Liver (tissue), 9 donors: Measurements from ENCODE around the gene DNMT3A. TPM values are rescaled to one million over a fixed set of nuclear protein-coding genes. Genes with fewer than 3 reads are reported as not detected.

Experiments used
- DNase-seq: peaks from one replicate; pipeline ENCODE4 v3.0.0-alpha.2; 2017; ENCODE audit warnings: low spot score
- H3K27ac ChIP-seq, 2 donors: one replicate each; pipeline ENCODE4 v1.7.0; 2013; ENCODE audit warnings: inconsistent platforms in 2 of 2, low read length in 2 of 2, control low read depth in 1 of 2, low read depth in 1 of 2, mild to moderate bottlenecking in 1 of 2
- H3K27me3 ChIP-seq, 4 donors: one replicate each; pipeline versions ENCODE4 v1.6.1 to v1.7.0; 2013; ENCODE audit warnings: low read length in 3 of 4, inconsistent platforms in 1 of 4, mild to moderate bottlenecking in 1 of 4, moderate library complexity in 1 of 4; ENCODE audit not compliant: control insufficient read depth in 4 of 4, insufficient read depth in 4 of 4
- H3K36me3 ChIP-seq, 4 donors: one replicate each; pipeline versions ENCODE4 v1.6.1 to v1.7.0; 2013; ENCODE audit warnings: low read length in 3 of 4, mild to moderate bottlenecking in 3 of 4, low read depth in 1 of 4, moderate library complexity in 1 of 4; ENCODE audit not compliant: control insufficient read depth in 4 of 4, insufficient read depth in 3 of 4
- H3K4me1 ChIP-seq, 4 donors: one replicate each; pipeline versions ENCODE4 v1.6.1 to v1.7.0; 2013; ENCODE audit warnings: low read length in 3 of 4, mild to moderate bottlenecking in 3 of 4, moderate library complexity in 1 of 4; ENCODE audit not compliant: control insufficient read depth in 4 of 4, insufficient read depth in 4 of 4
- H3K4me3 ChIP-seq, 3 donors: one replicate each; pipeline versions ENCODE4 v1.6.1 to v1.7.0; 2013; ENCODE audit warnings: low read length in 3 of 3, control low read depth in 1 of 3, low read depth in 1 of 3, mild to moderate bottlenecking in 1 of 3
- H3K9ac ChIP-seq, 2 donors: one replicate each; pipeline ENCODE4 v1.7.0; 2013; ENCODE audit warnings: low read length in 2 of 2, mild to moderate bottlenecking in 2 of 2, moderate library complexity in 2 of 2, control low read depth in 1 of 2, low read depth in 1 of 2
- H3K9me3 ChIP-seq, 4 donors: one replicate each; pipeline versions ENCODE4 v1.6.1 to v1.7.0; 2013; ENCODE audit warnings: low read length in 3 of 4; ENCODE audit not compliant: control insufficient read depth in 4 of 4
- ATF3 ChIP-seq: IDR thresholded peaks from 2 replicates; pipeline ENCODE4 v1.6.1; 2016; ENCODE audit warnings: antibody characterized with exemption
- EGR1 ChIP-seq, 2 donors: IDR thresholded peaks; 2 replicates each; pipeline ENCODE4 v1.6.1; 2016 to 2018; ENCODE audit warnings: antibody characterized with exemption in 2 of 2, low read depth in 2 of 2
- FOXA1 ChIP-seq: IDR thresholded peaks from 2 replicates; pipeline ENCODE4 v1.6.1; 2016; ENCODE audit warnings: antibody characterized with exemption
- FOXA2 ChIP-seq: IDR thresholded peaks from 2 replicates; pipeline ENCODE4 v1.6.1; 2016; ENCODE audit warnings: antibody characterized with exemption
- JUND ChIP-seq, 2 donors: IDR thresholded peaks; 2 replicates each; pipeline ENCODE4 v1.6.1; 2016; ENCODE audit warnings: antibody characterized with exemption in 2 of 2
- NR2F2 ChIP-seq: IDR thresholded peaks from 2 replicates; pipeline ENCODE4 v1.6.1; 2016; ENCODE audit warnings: antibody characterized with exemption
- RAD21 ChIP-seq, 2 donors: IDR thresholded peaks; 2 replicates each; pipeline ENCODE4 v1.6.1; 2016; ENCODE audit warnings: antibody characterized with exemption in 2 of 2, mild to moderate bottlenecking in 2 of 2
- REST ChIP-seq: IDR thresholded peaks from 2 replicates; pipeline ENCODE4 v1.6.1; 2016; ENCODE audit warnings: antibody characterized with exemption, mild to moderate bottlenecking
- RXRA ChIP-seq, 2 donors: IDR thresholded peaks; 2 replicates each; pipeline ENCODE4 v1.6.1; 2017 to 2018; ENCODE audit warnings: antibody characterized with exemption in 2 of 2, mild to moderate bottlenecking in 1 of 2
- SP1 ChIP-seq: IDR thresholded peaks from 2 replicates; pipeline ENCODE4 v1.6.1; 2018; ENCODE audit warnings: antibody characterized with exemption, mild to moderate bottlenecking
- YY1 ChIP-seq: IDR thresholded peaks from 2 replicates; pipeline ENCODE4 v1.6.1; 2016; ENCODE audit warnings: antibody characterized with exemption, mild to moderate bottlenecking
- WGBS: extraction: QIAGEN DNeasy Blood & Tissue Kit; methylation state at CpG from one replicate; pipeline ENCODE4 v1.1.7; 2013; 5-methylcytosine and 5-hydroxymethylcytosine counted together
- polyA plus RNA-seq, 2 donors: library from polyadenylated mRNA; stranded (reverse) in 1 of 2; unstranded in 1 of 2; fragments of 200-250 nt in 1 of 2; fragments of >200 nt in 1 of 2; fragmentation: Nextera tagmentation in 1 of 2; extraction: Ambion mirVana in 1 of 2; gene quantifications; one replicate each; pipeline versions ENCODE4 v1.2.1 to v1.2.3, GENCODE V29; 2013 to 2015
- total RNA-seq, 2 donors: library from RNA; depleted of rRNA; stranded (reverse); fragments of >200 nt; gene quantifications; one replicate each; pipeline ENCODE4 v1.2.3, GENCODE V29; 2014
- TF ChIP-seq, protein P1 (sequence below): fragments of 150-350 bp; IDR thresholded peaks from 2 replicates; pipeline ENCODE4 v1.5.1; 2017; ENCODE audit warnings: improper control_type of control experiment, low read depth, low read length; ENCODE audit not compliant: missing input control
- TF ChIP-seq, protein P2 (sequence below): IDR thresholded peaks from 2 replicates; pipeline ENCODE4 v1.6.1; 2016; ENCODE audit warnings: antibody characterized with exemption
- donor health status: healthy.
- donor health status: healthy.
- donor health status: healthy.
- donor health status: healthy.
- donor health status: healthy.

DNMT3A gene
- total and polyA plus RNA-seq, 4 donors, result 3.5 to 24.2 (median 8.1) TPM

DNA sequence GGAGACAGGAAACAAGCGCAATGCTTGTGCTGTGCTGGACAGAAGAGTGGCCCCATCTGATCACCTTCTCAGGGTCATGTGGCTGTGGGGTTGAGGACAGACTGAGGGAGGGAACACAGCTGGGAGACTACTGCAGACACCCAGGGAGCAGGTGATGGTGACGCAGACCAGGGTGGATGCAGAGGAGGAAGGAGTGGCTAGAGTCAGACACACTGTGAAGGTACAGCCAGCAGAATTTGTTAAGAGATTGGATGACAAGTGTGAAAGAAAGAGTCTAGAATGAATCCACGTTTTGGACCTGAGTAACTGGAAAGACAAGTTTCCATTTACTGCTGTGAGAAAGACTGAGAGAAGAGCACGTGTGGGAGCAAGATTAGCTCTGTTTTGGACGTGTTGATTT, 157.5 kb downstream of the DNMT3A start:
- Histone ChIP-seq H3K9ac (no peak overlapping the region), H3K9me3 (peaks cover 0 to 7% (median 3%) of the 10 kb centered on the region in 4 donors), H3K36me3 (no peaks in the 10 kb centered on the region), H3K27me3 (peaks cover 0 to 3% (median 0%) of the 10 kb centered on the region in 4 donors), H3K4me3 (no peak overlapping the region), H3K27ac (no peak overlapping the region), H3K4me1 (no peaks in the 10 kb centered on the region)
- no peak for TF ChIP-seq NR2F2
- no peak for TF ChIP-seq FOXA1
- TF ChIP-seq YY1, result no peak
- no peak for TF ChIP-seq REST
- no peak for TF ChIP-seq ATF3
- no peak for TF ChIP-seq JUND (IDR thresholded peaks at IDR 0.05)
- no peak for TF ChIP-seq RAD21 (IDR thresholded peaks at IDR 0.05)
- TF ChIP-seq RXRA (IDR thresholded peaks at IDR 0.05), result no peak
- no peak for TF ChIP-seq EGR1 (IDR thresholded peaks at IDR 0.05; ENCODE audit: low read depth in 2 of 2)
- TF ChIP-seq, protein P1, sequence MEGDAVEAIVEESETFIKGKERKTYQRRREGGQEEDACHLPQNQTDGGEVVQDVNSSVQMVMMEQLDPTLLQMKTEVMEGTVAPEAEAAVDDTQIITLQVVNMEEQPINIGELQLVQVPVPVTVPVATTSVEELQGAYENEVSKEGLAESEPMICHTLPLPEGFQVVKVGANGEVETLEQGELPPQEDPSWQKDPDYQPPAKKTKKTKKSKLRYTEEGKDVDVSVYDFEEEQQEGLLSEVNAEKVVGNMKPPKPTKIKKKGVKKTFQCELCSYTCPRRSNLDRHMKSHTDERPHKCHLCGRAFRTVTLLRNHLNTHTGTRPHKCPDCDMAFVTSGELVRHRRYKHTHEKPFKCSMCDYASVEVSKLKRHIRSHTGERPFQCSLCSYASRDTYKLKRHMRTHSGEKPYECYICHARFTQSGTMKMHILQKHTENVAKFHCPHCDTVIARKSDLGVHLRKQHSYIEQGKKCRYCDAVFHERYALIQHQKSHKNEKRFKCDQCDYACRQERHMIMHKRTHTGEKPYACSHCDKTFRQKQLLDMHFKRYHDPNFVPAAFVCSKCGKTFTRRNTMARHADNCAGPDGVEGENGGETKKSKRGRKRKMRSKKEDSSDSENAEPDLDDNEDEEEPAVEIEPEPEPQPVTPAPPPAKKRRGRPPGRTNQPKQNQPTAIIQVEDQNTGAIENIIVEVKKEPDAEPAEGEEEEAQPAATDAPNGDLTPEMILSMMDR, result no peak
- TF ChIP-seq, protein P2, sequence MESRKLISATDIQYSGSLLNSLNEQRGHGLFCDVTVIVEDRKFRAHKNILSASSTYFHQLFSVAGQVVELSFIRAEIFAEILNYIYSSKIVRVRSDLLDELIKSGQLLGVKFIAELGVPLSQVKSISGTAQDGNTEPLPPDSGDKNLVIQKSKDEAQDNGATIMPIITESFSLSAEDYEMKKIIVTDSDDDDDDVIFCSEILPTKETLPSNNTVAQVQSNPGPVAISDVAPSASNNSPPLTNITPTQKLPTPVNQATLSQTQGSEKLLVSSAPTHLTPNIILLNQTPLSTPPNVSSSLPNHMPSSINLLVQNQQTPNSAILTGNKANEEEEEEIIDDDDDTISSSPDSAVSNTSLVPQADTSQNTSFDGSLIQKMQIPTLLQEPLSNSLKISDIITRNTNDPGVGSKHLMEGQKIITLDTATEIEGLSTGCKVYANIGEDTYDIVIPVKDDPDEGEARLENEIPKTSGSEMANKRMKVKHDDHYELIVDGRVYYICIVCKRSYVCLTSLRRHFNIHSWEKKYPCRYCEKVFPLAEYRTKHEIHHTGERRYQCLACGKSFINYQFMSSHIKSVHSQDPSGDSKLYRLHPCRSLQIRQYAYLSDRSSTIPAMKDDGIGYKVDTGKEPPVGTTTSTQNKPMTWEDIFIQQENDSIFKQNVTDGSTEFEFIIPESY, result no peak
- no peak for TF ChIP-seq SP1
- no peak for DNase-seq
- 57% methylated on average over 5 of the region's 5 CpGs for WGBS

DNA sequence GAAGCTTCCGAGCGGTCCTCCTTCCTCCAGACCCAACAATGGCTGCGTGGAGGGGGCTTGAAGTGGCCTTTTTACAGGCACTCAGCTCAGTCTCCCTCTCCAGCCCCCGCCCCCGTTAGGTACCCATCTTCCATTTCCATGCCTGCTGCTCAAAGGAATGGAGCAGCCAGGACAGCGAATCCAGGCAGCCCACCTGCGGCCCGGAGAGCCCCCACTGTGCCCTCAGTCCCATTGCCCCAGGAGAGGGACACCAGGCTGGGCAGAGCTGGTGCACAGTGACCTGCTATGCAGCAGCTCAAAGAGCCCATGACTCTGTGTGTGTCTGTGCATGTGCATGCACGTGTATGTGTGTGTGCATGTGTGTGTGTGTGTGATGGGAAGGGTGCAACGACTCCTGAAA, 162.7 kb downstream of the DNMT3A start:
- H3K27ac ChIP-seq, result no peak overlapping the region
- no peaks in the 10 kb centered on the region for H3K36me3 ChIP-seq
- no peaks in the 10 kb centered on the region for H3K4me1 ChIP-seq
- H3K9me3 ChIP-seq, result peaks cover 0 to 7% (median 3%) of the 10 kb centered on the region in 4 donors
- peaks cover 0 to 9% (median 3%) of the 10 kb centered on the region in 4 donors for H3K27me3 ChIP-seq
- no peak for DNase-seq
- H3K4me3 ChIP-seq, result no peak overlapping the region
- WGBS, result 85% methylated on average over 10 of the region's 10 CpGs
- no peak for TF ChIP-seq NR2F2
- no peak for TF ChIP-seq REST
- no peak for TF ChIP-seq FOXA2
- no peak overlapping the region for H3K9ac ChIP-seq
